Cardiac muscle cell (in vitro differentiated cells and primary cell): ENCODE data around the gene HMGXB4. TPM values are rescaled to one million over a fixed set of nuclear protein-coding genes. Genes with fewer than 3 reads are reported as not detected.

Experiments
- DNase-seq, 2 donors: peaks; one replicate each; pipeline versions ENCODE4 v3.0.0 to v3.0.0-alpha.2; 2010 to 2017; ENCODE audit warnings: low read depth in 1 of 2, low spot score in 1 of 2
- H3K27ac ChIP-seq: fragments of 200-600 bp; sonication (generic); 2 replicates; pipeline ENCODE4 v1.5.1; 2016
- H3K27me3 ChIP-seq: fragments of 200-600 bp; sonication (generic); 2 replicates; pipeline ENCODE4 v1.6.0; 2016; ENCODE audit warnings: control low read depth
- H3K36me3 ChIP-seq: fragments of 200-600 bp; sonication (generic); 2 replicates; pipeline ENCODE4 v1.5.1; 2016; ENCODE audit warnings: control low read depth
- H3K4me1 ChIP-seq: fragments of 200-600 bp; sonication (generic); 2 replicates; pipeline ENCODE4 v1.8.1; 2017; ENCODE audit warnings: low read depth, mild to moderate bottlenecking, mixed run types
- H3K4me3 ChIP-seq: fragments of 200-600 bp; sonication (generic); 2 replicates; pipeline ENCODE4 v1.5.1; 2016; ENCODE audit warnings: mild to moderate bottlenecking
- H3K9me3 ChIP-seq: fragments of 200-600 bp; sonication (generic); 2 replicates; pipeline ENCODE4 v1.5.1; 2017; ENCODE audit warnings: low read depth, mild to moderate bottlenecking, control low read depth
- polyA plus RNA-seq: library from polyadenylated mRNA; unstranded; fragments of >200 nt; fragmentation: Nextera tagmentation; extraction: Ambion mirVana; gene quantifications from 2 replicates; pipeline ENCODE4 v1.2.1, GENCODE V29; 2016
- total RNA-seq: library from RNA; depleted of rRNA; stranded (reverse); fragments of >200 nt; gene quantifications from 2 replicates; pipeline ENCODE4 v1.2.3, GENCODE V29; 2016
- TF ChIP-seq, protein P1 (sequence below): IDR thresholded peaks from 2 replicates; pipeline ENCODE4 v1.5.1; 2012; ENCODE audit warnings: low read depth, mild to moderate bottlenecking, low read length

Gene HMGXB4
- total and polyA plus RNA-seq, 2 experiments from 2014 or later, result 16.8 to 17.7 TPM

DNA sequence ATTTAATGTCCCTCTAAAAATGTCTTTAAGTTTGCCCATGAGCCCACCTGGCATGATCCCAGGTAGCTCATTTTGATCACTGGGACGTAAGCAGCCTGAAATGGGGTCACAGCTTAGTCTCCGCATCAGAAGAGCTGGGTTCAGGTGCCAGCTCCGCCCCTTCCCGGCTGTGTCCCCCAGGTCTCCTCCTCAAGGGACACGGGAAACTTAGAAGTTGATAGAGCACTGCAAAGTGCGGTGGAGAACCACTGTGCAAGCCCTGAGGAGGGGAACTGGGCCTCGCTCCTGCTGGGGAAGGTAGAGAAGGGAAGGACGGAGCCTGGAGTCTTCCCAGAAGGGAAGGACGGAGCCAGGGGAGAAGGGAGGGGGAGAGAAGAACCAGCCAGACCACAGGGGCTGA, 50.1 kb downstream of the HMGXB4 start:
- Histone ChIP-seq H3K4me3 (no peak overlapping the region), H3K9me3 (no peaks in the 10 kb centered on the region), H3K27me3 (no peaks in the 10 kb centered on the region), H3K27ac (peak overlapping the region; percentile 63), H3K36me3 (no peaks in the 10 kb centered on the region), H3K4me1 (peaks cover 26% of the 10 kb centered on the region)
- no peak for DNase-seq
- TF ChIP-seq, protein P1, sequence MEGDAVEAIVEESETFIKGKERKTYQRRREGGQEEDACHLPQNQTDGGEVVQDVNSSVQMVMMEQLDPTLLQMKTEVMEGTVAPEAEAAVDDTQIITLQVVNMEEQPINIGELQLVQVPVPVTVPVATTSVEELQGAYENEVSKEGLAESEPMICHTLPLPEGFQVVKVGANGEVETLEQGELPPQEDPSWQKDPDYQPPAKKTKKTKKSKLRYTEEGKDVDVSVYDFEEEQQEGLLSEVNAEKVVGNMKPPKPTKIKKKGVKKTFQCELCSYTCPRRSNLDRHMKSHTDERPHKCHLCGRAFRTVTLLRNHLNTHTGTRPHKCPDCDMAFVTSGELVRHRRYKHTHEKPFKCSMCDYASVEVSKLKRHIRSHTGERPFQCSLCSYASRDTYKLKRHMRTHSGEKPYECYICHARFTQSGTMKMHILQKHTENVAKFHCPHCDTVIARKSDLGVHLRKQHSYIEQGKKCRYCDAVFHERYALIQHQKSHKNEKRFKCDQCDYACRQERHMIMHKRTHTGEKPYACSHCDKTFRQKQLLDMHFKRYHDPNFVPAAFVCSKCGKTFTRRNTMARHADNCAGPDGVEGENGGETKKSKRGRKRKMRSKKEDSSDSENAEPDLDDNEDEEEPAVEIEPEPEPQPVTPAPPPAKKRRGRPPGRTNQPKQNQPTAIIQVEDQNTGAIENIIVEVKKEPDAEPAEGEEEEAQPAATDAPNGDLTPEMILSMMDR, result no peak

DNA sequence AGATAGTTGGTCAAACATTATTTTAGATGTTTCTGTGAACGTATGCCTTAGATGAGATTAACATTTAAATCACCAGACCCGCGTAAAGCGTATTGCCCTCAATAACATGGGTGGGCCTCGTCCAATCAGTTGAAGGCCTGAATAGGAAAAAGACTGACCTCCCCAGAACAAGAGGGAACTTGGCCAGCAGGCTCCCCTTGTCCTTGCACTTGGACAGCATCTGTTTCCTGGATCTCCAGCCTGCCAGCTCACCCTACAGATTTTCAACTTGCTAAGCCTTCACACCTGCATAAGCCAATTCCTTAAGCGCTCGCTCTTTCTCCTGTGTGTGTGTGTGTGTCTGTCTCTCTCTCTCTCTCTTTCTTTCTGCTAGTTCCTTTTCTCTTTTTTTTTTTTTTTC, 50.6 kb downstream of the HMGXB4 start:
- no peaks in the 10 kb centered on the region for H3K9me3 ChIP-seq
- H3K36me3 ChIP-seq, result no peaks in the 10 kb centered on the region
- TF ChIP-seq, protein P1, result no peak
- no peaks in the 10 kb centered on the region for H3K27me3 ChIP-seq
- no peak overlapping the region for H3K27ac ChIP-seq
- DNase-seq, result no peak
- H3K4me3 ChIP-seq, result no peak overlapping the region
- peaks cover 28% of the 10 kb centered on the region for H3K4me1 ChIP-seq

DNA sequence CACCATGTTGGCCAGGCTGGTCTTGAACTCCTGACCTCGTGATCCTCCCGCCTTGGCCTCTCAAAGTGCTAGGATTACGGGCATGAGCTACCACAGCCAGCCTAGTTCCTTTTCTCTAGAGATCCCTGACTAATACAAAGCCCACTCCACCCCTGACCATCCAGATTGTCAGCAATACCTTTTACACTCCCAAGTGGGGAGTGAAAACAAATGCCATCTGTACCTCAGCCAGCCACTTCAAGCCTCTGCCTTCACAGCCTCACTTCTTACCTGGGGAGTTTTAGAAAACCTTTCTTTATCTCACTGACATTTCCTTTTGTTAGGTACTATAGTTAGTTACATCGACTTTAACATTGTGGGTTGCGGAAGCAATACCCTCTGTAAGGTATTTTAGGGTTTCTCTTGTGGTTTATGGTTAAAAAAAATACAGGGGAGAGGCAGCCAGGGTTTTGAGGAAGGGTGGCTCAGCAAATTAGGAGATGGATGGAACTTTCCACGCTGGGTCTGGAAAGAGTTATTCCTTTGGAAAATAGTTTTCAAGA, 51.3 kb downstream of the HMGXB4 start:
- Histone ChIP-seq H3K36me3 (no peaks in the 10 kb centered on the region), H3K9me3 (no peaks in the 10 kb centered on the region), H3K27ac (peak overlapping the region; percentile 62), H3K4me3 (no peak overlapping the region), H3K4me1 (peaks cover 35% of the 10 kb centered on the region), H3K27me3 (no peaks in the 10 kb centered on the region)
- TF ChIP-seq, protein P1, result no peak
- no peak for DNase-seq

DNA sequence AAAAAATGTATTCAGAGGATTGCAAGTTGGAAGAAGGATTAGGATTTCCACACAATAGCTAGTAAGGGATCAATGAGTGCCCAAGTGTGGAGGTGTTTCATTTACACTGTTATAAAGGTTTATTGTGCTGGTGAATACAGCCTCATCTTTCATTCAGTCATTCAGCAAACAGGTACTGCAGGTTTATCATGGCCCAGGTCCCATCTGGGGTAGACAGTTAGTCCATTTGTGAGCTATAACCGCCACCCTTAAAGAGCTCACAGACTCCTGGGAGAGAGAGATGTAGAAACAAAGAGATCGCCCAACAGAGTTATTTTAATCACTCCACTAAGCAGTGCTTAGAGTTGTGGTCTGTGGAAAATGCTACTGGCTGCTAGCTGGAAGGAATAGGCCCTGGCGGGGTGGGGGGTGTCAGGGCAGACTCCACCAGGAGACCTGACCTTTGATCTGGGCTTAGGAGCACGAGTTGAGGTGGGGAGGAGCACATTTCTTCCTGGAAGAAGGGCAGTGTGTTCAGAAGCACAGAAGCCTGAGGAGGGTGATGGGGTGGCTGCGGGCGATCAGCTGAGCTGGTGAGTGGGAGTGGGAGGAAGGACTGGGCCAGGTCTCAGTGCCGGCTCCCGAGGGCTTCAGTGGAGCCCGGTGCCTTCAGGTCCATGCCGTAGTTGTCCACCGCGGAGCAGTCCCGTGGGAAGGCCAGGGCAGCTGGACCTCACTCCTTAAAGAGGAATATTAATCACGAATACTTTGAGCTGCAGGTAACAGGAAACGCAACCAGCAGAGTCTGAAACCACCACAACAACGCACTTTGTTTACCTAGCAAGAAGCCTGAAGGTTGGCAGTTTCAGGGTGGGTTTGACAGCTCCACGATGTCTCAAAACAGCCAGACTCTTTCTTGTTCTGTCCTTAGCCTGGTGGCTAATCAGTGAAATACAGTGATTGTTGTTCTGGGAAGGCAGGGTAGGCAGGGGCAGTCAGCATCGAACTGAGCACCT, 53.6 kb downstream of the HMGXB4 start:
- Histone ChIP-seq H3K4me3 (no peak overlapping the region), H3K36me3 (no peaks in the 10 kb centered on the region), H3K4me1 (peaks cover 42% of the 10 kb centered on the region), H3K27ac (peak overlapping the region; percentile 85), H3K9me3 (no peaks in the 10 kb centered on the region), H3K27me3 (no peaks in the 10 kb centered on the region)
- no peak for DNase-seq
- TF ChIP-seq, protein P1, result no peak

DNA sequence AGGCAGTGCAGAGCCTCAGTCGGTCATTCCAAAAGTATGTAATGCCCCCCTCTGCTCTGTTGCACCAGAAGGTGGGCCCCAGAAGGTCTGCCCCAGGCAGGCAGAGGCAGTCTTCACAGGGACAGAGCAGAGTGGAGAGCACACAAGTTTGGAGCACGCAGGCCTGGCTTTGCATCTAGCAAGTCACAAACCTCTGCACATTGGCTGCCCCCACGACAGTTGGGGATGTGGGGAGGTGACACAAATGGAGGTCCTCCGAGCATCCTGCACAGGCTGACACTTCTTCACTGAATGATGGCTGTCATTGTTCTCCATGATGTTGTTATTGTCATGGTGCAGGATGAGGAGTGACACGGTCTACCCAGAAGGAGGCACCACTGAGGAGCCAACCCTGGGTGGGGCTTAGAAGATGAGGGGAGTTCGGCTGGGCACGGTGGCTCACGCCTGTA, 54.3 kb downstream of the HMGXB4 start:
- H3K9me3 ChIP-seq, result no peaks in the 10 kb centered on the region
- H3K27me3 ChIP-seq, result no peaks in the 10 kb centered on the region
- no peak for DNase-seq
- H3K4me1 ChIP-seq, result peaks cover 36% of the 10 kb centered on the region
- H3K36me3 ChIP-seq, result no peaks in the 10 kb centered on the region
- TF ChIP-seq, protein P1, result no peak
- no peak overlapping the region for H3K4me3 ChIP-seq
- peak overlapping the region; percentile 85 for H3K27ac ChIP-seq
